Panc1 (cell line): ENCODE data around the gene ZNF451. TPM values are rescaled to one million over a fixed set of nuclear protein-coding genes. Genes with fewer than 3 reads are reported as not detected.

Experiments
- ATAC-seq: fragments of 200-7000 bp; cut with Tn5 transposase; 2 replicates; pipeline ENCODE4 v1.9.1; 2020; ENCODE audit warnings: mild to moderate bottlenecking, moderate library complexity
- BruUV-seq: library from RNA; stranded (reverse); fragments of 400-500 nt; replicated peaks from 2 replicates; lab custom pipeline; 2021; lab: Mats Ljungman, UMichigan
- CTCF ChIA-PET: fragments of 300-600 bp; sonication (Branson Sonifier 250); formaldehyde crosslinking; loops from one replicate; lab custom pipeline; 2022; ENCODE audit warnings: antibody characterized with exemption; lab: Charles Lee
- POLR2A ChIA-PET: fragments of 300-600 bp; sonication (Branson Sonifier 250); formaldehyde crosslinking; loops from one replicate; lab custom pipeline; 2022; ENCODE audit warnings: antibody characterized with exemption; lab: Charles Lee
- DNase-seq: peaks from one replicate; pipeline ENCODE4 v3.0.0-alpha.2; 2010; ENCODE audit warnings: low read depth, low spot score
- H3K27ac ChIP-seq: 2 replicates; pipeline ENCODE4 v1.5.1; 2011; ENCODE audit warnings: mild to moderate bottlenecking, low read length, inconsistent platforms
- H3K27me3 ChIP-seq: fragments of 200-500 bp; sonication (Bioruptor generic); 2 replicates; pipeline ENCODE4 v1.6.0; 2014; ENCODE audit warnings: low read length, inconsistent platforms; ENCODE audit not compliant: control insufficient read depth, insufficient read depth
- H3K36me3 ChIP-seq: fragments of 200-500 bp; sonication (Bioruptor generic); 2 replicates; pipeline ENCODE4 v1.5.1; 2014; ENCODE audit warnings: inconsistent platforms, mild to moderate bottlenecking, low read length, moderate library complexity; ENCODE audit not compliant: control insufficient read depth, insufficient read depth
- H3K4me1 ChIP-seq: 2 replicates; pipeline ENCODE4 v1.5.1; 2011; ENCODE audit warnings: inconsistent platforms, mild to moderate bottlenecking, low read length, moderate library complexity; ENCODE audit not compliant: control insufficient read depth, insufficient read depth
- H3K4me3 ChIP-seq, 2 experiments: 2 replicates each; pipeline ENCODE4 v1.5.1; 2011 to 2012; ENCODE audit warnings: low read depth in 2 of 2, low read length in 2 of 2, mild to moderate bottlenecking in 2 of 2, inconsistent platforms in 1 of 2, moderate library complexity in 1 of 2
- H3K9me3 ChIP-seq: fragments of 200-500 bp; sonication (Bioruptor generic); 2 replicates; pipeline ENCODE4 v1.5.1; 2014; ENCODE audit warnings: low read depth, mild to moderate bottlenecking, inconsistent platforms, low read length, moderate library complexity; ENCODE audit not compliant: control insufficient read depth, insufficient read depth
- CTCF ChIP-seq: fragments of 450-650 bp; IDR thresholded peaks from 2 replicates; pipeline ENCODE4 v1.5.1; 2017; ENCODE audit warnings: mild to moderate bottlenecking
- POLR2AphosphoS5 ChIP-seq: IDR thresholded peaks from 2 replicates; pipeline ENCODE4 v1.6.1; 2012; ENCODE audit warnings: mild to moderate bottlenecking, low read depth, low read length, moderate library complexity
- SIN3A ChIP-seq: IDR thresholded peaks from 2 replicates; pipeline ENCODE4 v1.6.1; 2012; ENCODE audit warnings: low read depth, mild to moderate bottlenecking, low read length, moderate library complexity, borderline replicate concordance; ENCODE audit not compliant: insufficient read depth
- TCF7L2 ChIP-seq: IDR thresholded peaks from 2 replicates; pipeline ENCODE4 v1.6.1; 2011; ENCODE audit warnings: mild to moderate bottlenecking, low read depth, low read length, inconsistent platforms
- in situ Hi-C: cut with HindIII; loops from 2 replicates; pipeline ENCODE4 v1.10.0; 2016; ENCODE audit warnings: low sequenced_read_pairs, low pct_unique_long_range_greater_than_20kb
- intact Hi-C: fragments of 100-400 bp; cut with micrococcal nuclease; formaldehyde crosslinking; loops from one replicate; pipeline ENCODE4 v1.10.0; 2022; ENCODE audit not compliant: unreplicated experiment
- total RNA-seq: library from RNA; stranded (reverse); gene quantifications from one replicate; pipeline ENCODE4 v1.2.1, GENCODE V29; 2021; ENCODE audit not compliant: unreplicated experiment
- TF ChIP-seq, protein P1 (sequence below), 2 experiments: IDR thresholded peaks; 2 replicates each; pipeline ENCODE4 v1.6.1; 2011 to 2012; ENCODE audit warnings: low read depth in 2 of 2, control low read depth in 1 of 2, low read length in 1 of 2, mild to moderate bottlenecking in 1 of 2, moderate library complexity in 1 of 2; ENCODE audit not compliant: insufficient read depth in 1 of 2

ZNF451 gene
- total RNA-seq, 1 experiment from 2014 or later = 71.1 TPM

DNA sequence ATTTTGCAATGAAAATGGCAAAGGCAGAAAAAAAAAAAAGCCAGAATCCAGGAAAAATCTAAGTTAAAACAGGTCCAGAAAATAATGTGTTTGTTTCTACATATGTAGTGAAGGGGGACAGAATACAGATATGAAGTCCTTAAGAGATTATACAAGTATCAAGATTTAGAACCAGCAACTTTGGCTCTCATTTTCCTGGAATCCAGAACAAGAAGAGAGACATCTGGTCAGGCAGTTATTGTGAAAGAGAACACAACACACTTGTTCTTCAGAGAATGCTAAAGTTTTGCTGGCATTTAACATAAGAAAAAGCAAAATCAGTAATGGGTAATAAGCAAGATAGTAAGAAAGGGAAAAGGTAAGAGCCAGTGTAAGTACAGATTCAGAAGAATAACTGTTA is 103.2 kb downstream of the ZNF451 start:
- Histone ChIP-seq H3K4me1 (no peaks in the 10 kb centered on the region; the same call in 1 of the 2 replicates), H3K36me3 (peaks cover 4% of the 10 kb centered on the region; the same call in 1 of the 2 replicates), H3K9me3 (no peaks in the 10 kb centered on the region), H3K4me3 (no peak overlapping the region), H3K27ac (no peak overlapping the region), H3K27me3 (no peaks in the 10 kb centered on the region)
- intact Hi-C loops = no loop called here
- in situ Hi-C loops = no loop called here
- ATAC-seq (no peak), DNase-seq (no peak)
- BruUV-seq = no TSS peak
- ChIA-PET POLR2A (no interaction called here), CTCF (no interaction called here)
- TF ChIP-seq CTCF (no peak), POLR2AphosphoS5 (no peak), TCF7L2 (no peak), SIN3A (no peak)
- TF ChIP-seq, protein P1, sequence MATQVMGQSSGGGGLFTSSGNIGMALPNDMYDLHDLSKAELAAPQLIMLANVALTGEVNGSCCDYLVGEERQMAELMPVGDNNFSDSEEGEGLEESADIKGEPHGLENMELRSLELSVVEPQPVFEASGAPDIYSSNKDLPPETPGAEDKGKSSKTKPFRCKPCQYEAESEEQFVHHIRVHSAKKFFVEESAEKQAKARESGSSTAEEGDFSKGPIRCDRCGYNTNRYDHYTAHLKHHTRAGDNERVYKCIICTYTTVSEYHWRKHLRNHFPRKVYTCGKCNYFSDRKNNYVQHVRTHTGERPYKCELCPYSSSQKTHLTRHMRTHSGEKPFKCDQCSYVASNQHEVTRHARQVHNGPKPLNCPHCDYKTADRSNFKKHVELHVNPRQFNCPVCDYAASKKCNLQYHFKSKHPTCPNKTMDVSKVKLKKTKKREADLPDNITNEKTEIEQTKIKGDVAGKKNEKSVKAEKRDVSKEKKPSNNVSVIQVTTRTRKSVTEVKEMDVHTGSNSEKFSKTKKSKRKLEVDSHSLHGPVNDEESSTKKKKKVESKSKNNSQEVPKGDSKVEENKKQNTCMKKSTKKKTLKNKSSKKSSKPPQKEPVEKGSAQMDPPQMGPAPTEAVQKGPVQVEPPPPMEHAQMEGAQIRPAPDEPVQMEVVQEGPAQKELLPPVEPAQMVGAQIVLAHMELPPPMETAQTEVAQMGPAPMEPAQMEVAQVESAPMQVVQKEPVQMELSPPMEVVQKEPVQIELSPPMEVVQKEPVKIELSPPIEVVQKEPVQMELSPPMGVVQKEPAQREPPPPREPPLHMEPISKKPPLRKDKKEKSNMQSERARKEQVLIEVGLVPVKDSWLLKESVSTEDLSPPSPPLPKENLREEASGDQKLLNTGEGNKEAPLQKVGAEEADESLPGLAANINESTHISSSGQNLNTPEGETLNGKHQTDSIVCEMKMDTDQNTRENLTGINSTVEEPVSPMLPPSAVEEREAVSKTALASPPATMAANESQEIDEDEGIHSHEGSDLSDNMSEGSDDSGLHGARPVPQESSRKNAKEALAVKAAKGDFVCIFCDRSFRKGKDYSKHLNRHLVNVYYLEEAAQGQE (IDR thresholded peaks at IDR 0.05; ENCODE audit: insufficient read depth in 1 of 2, low read depth in 2 of 2, low read length in 1 of 2) = no peak

GRCh38 chr6:57195457-57195856 is 105.5 kb downstream of the ZNF451 start:
- no peaks in the 10 kb centered on the region for H3K27me3 ChIP-seq
- H3K4me1 ChIP-seq = peaks cover 16% of the 10 kb centered on the region
- TF ChIP-seq SIN3A = no peak
- no peak for TF ChIP-seq TCF7L2
- TF ChIP-seq, protein P1 (IDR thresholded peaks at IDR 0.05; ENCODE audit: insufficient read depth in 1 of 2, low read depth in 2 of 2, low read length in 1 of 2) = no peak
- TF ChIP-seq CTCF = no peak
- no peak for TF ChIP-seq POLR2AphosphoS5
- no peak overlapping the region for H3K27ac ChIP-seq
- no peak for DNase-seq
- POLR2A ChIA-PET = interaction anchor here (0.5 to 0.6 kb wide), 3 partner anchors 34 to 293 kb away, joined by 4 to 8 read pairs (median 5); no protein-coding TSS in a partner anchor
- ATAC-seq = no peak
- in situ Hi-C loops (no loop called here), intact Hi-C loops (no loop called here)
- no peaks in the 10 kb centered on the region for H3K9me3 ChIP-seq
- CTCF ChIA-PET = no interaction called here
- no TSS peak for BruUV-seq
- H3K36me3 ChIP-seq = no peaks in the 10 kb centered on the region; the same call in 1 of the 2 replicates
- H3K4me3 ChIP-seq = no peak overlapping the region
